ENCODE results near the gene PIANP.

Gene PIANP

GRCh38 chr12:6664902-6665301 is 35.7 kb downstream of the PIANP start:
- peak; percentile 9 for DNase-seq

GRCh38 chr12:6662906-6663742 is 37.5 kb downstream of the PIANP start, which contains the start of gene ING4:
Gene ING4 (minus strand): TSS chr12:6663119. CDS start chr12:6663101, 18 bp downstream.
- peak; percentile 100 for DNase-seq

- DNase-seq, result no peak
Observed at GRCh38 chr12:6662602-6662905, 38.1 kb downstream of the PIANP start.

- no peak for DNase-seq
Observed at GRCh38 chr12:6653987-6654386, 46.6 kb downstream of the PIANP start.

GRCh38 chr12:6653342-6653741 is 47.3 kb downstream of the PIANP start:
- no peak for DNase-seq

DNA sequence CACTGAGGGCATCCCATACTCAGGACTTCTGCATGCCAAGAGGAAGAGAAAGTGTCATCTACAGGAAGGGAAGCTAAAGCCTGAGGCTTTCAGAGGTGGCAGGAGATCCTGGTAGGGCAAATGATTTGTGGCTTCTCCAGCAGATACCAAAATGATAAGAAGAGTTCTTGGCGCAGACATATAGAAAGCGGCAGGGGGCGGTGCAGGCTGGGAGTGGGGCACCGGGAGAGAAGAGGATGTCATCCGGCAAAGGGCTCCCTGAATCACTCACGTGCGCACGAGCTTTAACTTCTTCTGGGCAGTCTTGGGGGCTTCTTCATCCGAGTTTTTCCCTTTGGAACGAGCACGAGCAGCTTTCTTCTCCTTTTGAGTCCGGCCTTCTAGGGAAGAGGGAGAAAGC is 48.2 kb downstream of the PIANP start:
- no peak for DNase-seq

GRCh38 chr12:6650832-6651231 is 49.8 kb downstream of the PIANP start:
- no peak for DNase-seq

DNA sequence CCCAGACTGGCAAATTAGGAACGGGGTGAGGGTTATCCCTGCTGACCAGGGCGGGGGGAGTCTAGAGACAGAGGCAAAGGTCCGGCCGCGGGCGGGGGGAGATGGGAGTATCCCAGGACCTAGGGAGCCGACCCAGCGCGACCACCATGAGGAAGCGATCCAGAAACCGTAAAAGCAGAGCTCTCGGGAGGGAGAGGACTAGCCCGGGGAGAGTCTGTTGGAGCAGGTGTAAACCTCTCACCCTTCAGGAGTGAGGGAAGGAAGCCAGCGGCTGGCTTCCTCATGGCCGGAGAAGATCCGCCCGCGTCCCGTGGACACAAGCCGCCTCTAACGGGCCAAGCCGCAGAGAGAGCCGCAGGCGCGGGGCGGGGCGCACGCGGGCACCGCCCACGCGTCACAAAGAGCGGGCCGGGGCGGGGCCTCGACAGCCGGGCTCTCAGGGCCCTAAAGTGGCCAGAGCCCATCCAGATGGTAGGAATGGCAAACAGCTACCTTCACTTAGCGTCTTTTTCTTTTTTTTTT is 53.5 kb downstream of the PIANP start, which contains the start of gene ACRBP:
Gene ACRBP (minus strand): TSS at position 350 of the 522 bp plus-strand sequence. CDS start 66 bp downstream, at position 284.
- peak; percentile 40 for DNase-seq

GRCh38 chr12:6646276-6647082 is 54.1 kb downstream of the PIANP start:
- DNase-seq, result no peak

GRCh38 chr12:6644903-6645302 is 55.7 kb downstream of the PIANP start:
- no peak for DNase-seq

DNA sequence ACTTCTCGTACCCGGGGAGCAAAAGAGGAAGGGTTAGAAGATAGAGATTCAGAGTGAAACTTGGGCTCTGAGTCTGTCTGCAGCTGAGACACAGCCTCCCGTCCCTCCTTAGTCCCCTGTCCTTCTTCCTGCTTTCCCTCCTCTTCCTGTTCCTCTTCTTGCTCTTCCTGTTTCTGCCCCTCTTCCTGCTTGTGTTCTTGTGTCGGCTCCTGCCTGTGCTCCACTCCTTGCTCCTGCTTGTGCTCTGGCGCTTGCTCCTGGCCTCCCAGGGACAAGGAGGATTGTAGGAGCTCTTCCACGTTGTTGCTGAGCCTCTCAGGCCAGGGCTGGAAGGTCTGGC is 56.4 kb downstream of the PIANP start:
- no peak for DNase-seq
